SU-DHL-6 (cell line): Measurements from ENCODE around the gene SCT.

ENCODE experiments used
- EZH2phosphoT487 ChIP-seq: fragments of 200-600 bp; sonication (generic), shearing (Covaris generic); conservative IDR thresholded peaks from 2 replicates; pipeline ENCODE4 v1.6.1; 2018; ENCODE audit warnings: mild to moderate bottlenecking, antibody characterized with exemption, low read length, moderate library complexity, mixed read lengths
- TF ChIP-seq, protein P1 (sequence below): fragments of 200-600 bp; sonication (generic); IDR thresholded peaks from one replicate; pipeline ENCODE4 v1.5.1; 2017; ENCODE audit warnings: antibody characterized with exemption, mild to moderate bottlenecking, low read length, moderate library complexity; ENCODE audit not compliant: insufficient read depth, poor library complexity, severe bottlenecking

DNA sequence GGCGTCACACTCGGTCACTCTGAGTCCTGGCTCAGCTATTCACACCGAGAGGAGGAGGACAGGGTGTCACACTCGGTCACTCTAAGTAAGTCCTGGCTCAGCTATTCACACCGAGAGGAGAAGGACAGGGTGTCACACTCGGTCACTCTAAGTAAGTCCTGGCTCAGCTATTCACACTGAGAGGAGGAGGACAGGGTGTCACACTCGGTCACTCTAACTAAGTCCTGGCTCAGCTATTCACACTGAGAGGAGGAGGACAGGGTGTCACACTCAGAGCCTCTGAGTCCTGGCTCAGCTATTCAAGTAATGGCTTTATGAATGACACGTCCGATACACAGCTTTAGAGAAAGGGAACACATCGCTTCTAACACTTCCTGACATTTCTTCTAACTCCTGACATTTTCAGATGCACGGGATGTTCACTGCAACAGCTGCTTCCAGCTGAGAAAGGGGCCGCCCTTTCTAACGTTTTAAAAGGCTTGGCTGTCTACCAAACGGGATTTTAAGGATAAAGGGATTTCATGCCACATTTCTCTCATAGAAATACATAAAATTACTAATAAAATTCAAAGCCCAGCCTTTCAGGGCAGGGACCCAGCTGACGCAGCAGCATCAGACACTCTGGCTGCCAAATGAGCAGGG lies 38.2 kb upstream of the SCT start:
- TF ChIP-seq, protein P1, sequence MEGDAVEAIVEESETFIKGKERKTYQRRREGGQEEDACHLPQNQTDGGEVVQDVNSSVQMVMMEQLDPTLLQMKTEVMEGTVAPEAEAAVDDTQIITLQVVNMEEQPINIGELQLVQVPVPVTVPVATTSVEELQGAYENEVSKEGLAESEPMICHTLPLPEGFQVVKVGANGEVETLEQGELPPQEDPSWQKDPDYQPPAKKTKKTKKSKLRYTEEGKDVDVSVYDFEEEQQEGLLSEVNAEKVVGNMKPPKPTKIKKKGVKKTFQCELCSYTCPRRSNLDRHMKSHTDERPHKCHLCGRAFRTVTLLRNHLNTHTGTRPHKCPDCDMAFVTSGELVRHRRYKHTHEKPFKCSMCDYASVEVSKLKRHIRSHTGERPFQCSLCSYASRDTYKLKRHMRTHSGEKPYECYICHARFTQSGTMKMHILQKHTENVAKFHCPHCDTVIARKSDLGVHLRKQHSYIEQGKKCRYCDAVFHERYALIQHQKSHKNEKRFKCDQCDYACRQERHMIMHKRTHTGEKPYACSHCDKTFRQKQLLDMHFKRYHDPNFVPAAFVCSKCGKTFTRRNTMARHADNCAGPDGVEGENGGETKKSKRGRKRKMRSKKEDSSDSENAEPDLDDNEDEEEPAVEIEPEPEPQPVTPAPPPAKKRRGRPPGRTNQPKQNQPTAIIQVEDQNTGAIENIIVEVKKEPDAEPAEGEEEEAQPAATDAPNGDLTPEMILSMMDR = no peak
- no peak for TF ChIP-seq EZH2phosphoT487
